Bronchial epithelial cell (primary cell): ENCODE results near the gene SLC35G6. TPM values are rescaled to one million over a fixed set of nuclear protein-coding genes. Genes with fewer than 3 reads are reported as not detected.
"Not testable (repeated sequence)": the region's sequence is repeated elsewhere in the genome, so short reads cannot be mapped to it uniquely, and the experiment has no call there.

Experiments used
- DNase-seq: peaks from one replicate; pipeline ENCODE4 v3.0.0-alpha.2; 2010; ENCODE audit warnings: low read depth
- FAIRE-seq: peaks from 2 replicates; lab custom pipeline; 2011; peaks lifted over from hg19 to GRCh38; lab: Jason Lieb, UNC
- H3K27me3 ChIP-seq: 2 replicates; pipeline ENCODE4 v1.5.1; 2011; ENCODE audit warnings: low read length; ENCODE audit not compliant: control insufficient read depth, insufficient read depth
- H3K36me3 ChIP-seq: 2 replicates; pipeline ENCODE4 v1.5.1; 2011; ENCODE audit warnings: low read length; ENCODE audit not compliant: control insufficient read depth, insufficient read depth
- H3K4me3 ChIP-seq: 2 replicates; pipeline ENCODE4 v1.5.1; 2011; ENCODE audit warnings: mild to moderate bottlenecking, low read depth, low read length, control low read depth
- CTCF ChIP-seq: IDR thresholded peaks from 2 replicates; pipeline ENCODE4 v1.5.1; 2011; ENCODE audit warnings: mild to moderate bottlenecking, moderate library complexity, low read length, control low read depth, inconsistent platforms; ENCODE audit not compliant: insufficient read depth, severe bottlenecking
- total RNA-seq: library from RNA; depleted of rRNA; stranded (reverse); fragments of >200 nt; gene quantifications from 2 replicates; pipeline ENCODE4 v1.2.1, GENCODE V29; 2014

SLC35G6 gene
- total RNA-seq, 1 donor from 2014 or later = not detected

- Histone ChIP-seq H3K36me3 (peaks cover 19% of the 10 kb centered on the region), H3K27me3 (no peaks in the 10 kb centered on the region), H3K4me3 (no peak overlapping the region)
- DNase-seq (no peak), FAIRE-seq (no peak)
- TF ChIP-seq CTCF = no peak
Measured at GRCh38 chr17:7468290-7468689, 13.0 kb upstream of the SLC35G6 start.

GRCh38 chr17:7468804-7469389, 12.3 kb upstream of the SLC35G6 start:
- Histone ChIP-seq H3K36me3 (peaks cover 13% of the 10 kb centered on the region), H3K27me3 (no peaks in the 10 kb centered on the region), H3K4me3 (no peak overlapping the region)
- no peak for TF ChIP-seq CTCF
- no peak for DNase-seq
- FAIRE-seq = no peak

GRCh38 chr17:7469843-7470242, 11.4 kb upstream of the SLC35G6 start:
- not testable (repeated sequence) for DNase-seq, H3K4me3 ChIP-seq, H3K27me3 ChIP-seq, FAIRE-seq
- peaks cover 12% of the 10 kb centered on the region for H3K36me3 ChIP-seq

- not testable (repeated sequence) for FAIRE-seq, DNase-seq, H3K4me3 ChIP-seq, H3K27me3 ChIP-seq
- H3K36me3 ChIP-seq = peaks cover 12% of the 10 kb centered on the region
Measured at GRCh38 chr17:7470457-7470973, 10.7 kb upstream of the SLC35G6 start.

GRCh38 chr17:7471729-7472128, 9.5 kb upstream of the SLC35G6 start:
- no peak for TF ChIP-seq CTCF
- Histone ChIP-seq H3K4me3 (no peak overlapping the region), H3K27me3 (no peaks in the 10 kb centered on the region), H3K36me3 (peaks cover 6% of the 10 kb centered on the region)
- DNase-seq (no peak), FAIRE-seq (peak; percentile 50)

- DNase-seq, FAIRE-seq, H3K4me3 ChIP-seq, H3K27me3 ChIP-seq, H3K36me3 ChIP-seq: not testable (repeated sequence)
Measured at GRCh38 chr17:7474767-7475166, 6.5 kb upstream of the SLC35G6 start.

GRCh38 chr17:7475764-7476422, 5.4 kb upstream of the SLC35G6 start:
- peaks cover 1% of the 10 kb centered on the region for H3K36me3 ChIP-seq
- peak; percentile 57 for DNase-seq
- no peak for TF ChIP-seq CTCF
- no peaks in the 10 kb centered on the region for H3K27me3 ChIP-seq
- H3K4me3 ChIP-seq = no peak overlapping the region
- FAIRE-seq = no peak
